Measurements from ENCODE around the gene P4HTM.

P4HTM gene

GRCh38 chr3:49018707-49019006 is 28.6 kb downstream of the P4HTM start:
- Mint-ChIP-seq H3K4me1 (peaks cover 48% of the 10 kb centered on the region), H3K4me3 (peak overlapping the region; percentile 90), H3K9me3 (no peaks in the 10 kb centered on the region), H3K27me3 (no peaks in the 10 kb centered on the region), H3K27ac (peak overlapping the region; percentile 99), H3K36me3 (peaks cover 28% of the 10 kb centered on the region)
- DNase-seq = no peak
- CTCF ChIA-PET = interaction anchor here (1.9 to 9.0 kb wide), 2 partner anchors 11 to 31 kb away, joined by 6 to 62 read pairs; partner anchors contain the start of gene WDR6

DNA sequence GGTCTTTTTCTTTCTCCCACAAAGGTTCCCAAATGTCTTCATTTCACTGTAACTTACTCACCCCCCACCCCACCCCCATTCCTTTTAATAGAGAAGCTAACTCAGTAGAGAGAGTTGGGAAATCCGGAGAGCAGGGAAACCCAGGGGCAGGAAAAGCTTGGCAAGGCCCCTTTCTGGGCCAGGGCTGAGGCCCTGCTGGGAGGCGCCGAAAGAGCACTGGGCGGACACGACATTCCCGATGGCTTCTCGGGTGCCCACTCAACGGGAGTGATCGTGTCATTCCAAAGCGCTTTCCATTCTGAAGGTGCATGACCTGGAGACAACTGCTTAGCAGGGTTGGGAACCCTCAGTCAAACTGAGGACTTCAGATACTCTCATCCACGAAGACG is 29.9 kb downstream of the P4HTM start:
- peaks cover 35% of the 10 kb centered on the region for H3K36me3 Mint-ChIP-seq
- H3K4me1 Mint-ChIP-seq = peaks cover 52% of the 10 kb centered on the region
- no peaks in the 10 kb centered on the region for H3K9me3 Mint-ChIP-seq
- H3K27ac Mint-ChIP-seq = peak overlapping the region; percentile 99
- no peaks in the 10 kb centered on the region for H3K27me3 Mint-ChIP-seq
- no peak for DNase-seq
- H3K4me3 Mint-ChIP-seq = peak overlapping the region; percentile 90
- CTCF ChIA-PET = interaction anchor here (1.0 to 9.0 kb wide), 3 partner anchors 10 to 32 kb away, joined by 3 to 62 read pairs (median 29); partner anchors contain the start of genes IMPDH2 and WDR6

DNA sequence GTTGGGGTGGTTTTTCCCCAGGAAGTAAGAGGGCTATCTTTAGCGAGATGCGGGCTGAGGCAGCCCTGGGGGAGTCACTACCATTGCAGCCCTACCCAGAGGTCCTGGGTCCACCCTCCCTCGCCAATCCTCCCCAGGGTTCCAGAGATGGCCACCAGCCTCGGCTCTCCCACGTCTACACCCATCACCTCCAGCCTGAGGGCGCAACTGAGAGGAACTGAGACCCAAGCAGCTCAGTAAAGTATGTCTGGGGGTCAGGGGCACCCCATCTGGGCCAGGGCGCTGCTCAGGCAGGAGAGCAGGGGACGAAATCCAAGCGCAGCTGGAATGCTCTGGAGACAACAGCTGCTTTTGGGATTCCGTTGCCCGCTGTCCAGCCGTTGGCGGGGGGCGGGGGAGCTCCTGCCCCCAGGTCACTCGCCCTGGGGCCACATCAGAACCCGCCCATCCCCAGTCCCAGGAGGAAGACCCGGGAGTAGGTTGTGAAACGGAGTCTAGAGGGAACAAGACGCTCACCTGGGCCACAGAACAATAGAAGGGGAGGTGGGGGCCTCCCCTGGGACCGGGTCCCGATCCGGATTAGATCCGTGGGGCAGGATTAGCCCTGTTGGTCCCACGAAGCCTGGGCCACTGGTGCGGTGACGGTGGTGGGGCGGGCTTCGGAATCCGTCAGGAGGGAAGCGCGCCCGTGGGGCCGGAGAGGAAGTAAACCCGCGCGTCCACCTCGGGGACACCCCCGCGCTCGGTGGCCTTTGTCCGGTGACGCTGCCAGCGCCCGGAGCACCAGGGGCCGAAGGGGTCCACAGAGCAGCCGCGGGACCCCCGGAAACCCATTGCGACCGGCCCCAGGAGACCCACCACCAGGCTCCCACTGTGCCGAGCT is 30.5 kb downstream of the P4HTM start:
- Mint-ChIP-seq H3K4me3 (peak overlapping the region; percentile 90), H3K36me3 (peaks cover 35% of the 10 kb centered on the region), H3K27ac (peak overlapping the region; percentile 99), H3K27me3 (no peaks in the 10 kb centered on the region), H3K9me3 (no peaks in the 10 kb centered on the region), H3K4me1 (peaks cover 53% of the 10 kb centered on the region)
- CTCF ChIA-PET = interaction anchor here (1.0 to 9.0 kb wide), 4 partner anchors 9 to 32 kb away, joined by 3 to 62 read pairs (median 18); partner anchors contain the start of genes IMPDH2 and WDR6
- peak; percentile 59 for DNase-seq

DNA sequence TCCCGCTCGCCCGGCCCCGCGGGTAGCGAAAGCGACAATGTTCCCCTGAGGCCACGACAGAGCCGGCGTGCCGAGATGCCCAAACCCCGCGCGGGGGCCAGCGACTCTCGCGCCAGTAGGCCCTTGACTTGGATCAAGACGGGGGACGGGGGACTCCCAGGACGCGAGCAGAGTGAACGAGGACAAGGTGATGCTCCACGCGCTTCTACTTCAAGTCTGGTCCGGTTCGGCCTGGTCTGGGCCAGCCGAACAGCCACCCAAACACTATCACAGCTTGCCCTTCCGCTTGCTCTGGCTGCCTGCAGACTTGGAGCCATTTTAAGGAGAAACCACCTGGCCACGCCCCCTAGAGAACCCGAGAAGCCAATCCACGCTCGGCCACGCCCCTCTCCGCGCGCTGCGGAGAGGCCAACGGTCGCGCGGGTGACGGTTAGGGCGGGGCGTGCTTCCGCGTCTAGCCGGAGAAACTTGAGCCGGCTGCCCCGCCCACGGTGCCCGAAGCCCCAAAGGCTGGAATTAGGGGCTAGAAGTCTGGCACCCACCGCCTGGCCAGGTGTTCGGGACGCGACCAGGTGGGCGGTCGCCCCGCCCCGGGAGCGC is 31.3 kb downstream of the P4HTM start:
- DNase-seq = peak; percentile 100
- CTCF ChIA-PET = interaction anchor here (1.3 to 9.0 kb wide), 5 partner anchors 8 to 99 kb away, joined by 3 to 62 read pairs (median 6); partner anchors contain the start of genes USP19 and WDR6
- H3K36me3 Mint-ChIP-seq = peaks cover 39% of the 10 kb centered on the region
- H3K9me3 Mint-ChIP-seq = no peaks in the 10 kb centered on the region
- H3K4me1 Mint-ChIP-seq = peaks cover 55% of the 10 kb centered on the region
- no peaks in the 10 kb centered on the region for H3K27me3 Mint-ChIP-seq
- H3K4me3 Mint-ChIP-seq = peak overlapping the region; percentile 90
- H3K27ac Mint-ChIP-seq = peak overlapping the region; percentile 99

DNA sequence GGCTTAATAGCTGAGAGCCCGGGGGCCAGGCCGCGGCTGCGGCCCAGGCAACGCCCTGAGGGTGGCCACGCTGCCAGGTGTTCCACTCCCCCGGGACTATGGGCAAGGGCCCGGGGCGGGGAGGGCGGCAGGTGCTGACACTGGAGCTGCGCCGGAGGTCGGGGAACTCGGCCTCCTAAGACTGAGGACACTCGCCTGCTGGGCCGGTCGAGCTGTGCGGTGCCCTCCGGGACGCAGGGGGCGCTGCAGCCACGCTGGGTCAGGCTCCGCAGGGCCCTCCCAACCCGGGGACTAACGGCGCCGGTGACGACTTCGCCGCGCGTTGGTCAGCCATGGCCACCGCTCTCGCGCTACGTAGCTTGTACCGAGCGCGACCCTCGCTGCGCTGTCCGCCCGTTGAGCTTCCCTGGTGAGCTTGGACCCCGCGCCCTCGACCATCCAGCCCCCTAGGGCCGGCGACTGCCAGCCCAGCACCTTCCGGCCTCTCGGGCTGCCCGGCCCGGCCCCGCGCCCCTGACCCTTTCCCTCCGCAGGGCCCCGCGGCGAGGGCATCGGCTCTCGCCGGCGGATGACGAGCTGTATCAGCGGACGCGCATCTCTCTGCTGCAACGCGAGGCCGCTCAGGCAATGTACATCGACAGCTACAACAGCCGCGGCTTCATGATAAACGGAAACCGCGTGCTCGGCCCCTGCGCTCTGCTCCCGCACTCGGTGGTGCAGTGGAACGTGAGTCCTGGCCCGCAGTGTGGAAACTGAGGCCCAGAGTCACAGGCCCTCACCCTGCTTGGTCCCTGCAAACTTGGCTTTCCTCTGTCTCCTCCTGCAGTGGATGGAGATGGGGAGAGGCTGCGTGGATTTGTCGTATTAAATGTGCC is 32.0 kb downstream of the P4HTM start, which contains the start of gene NDUFAF3:
TSS of gene NDUFAF3 (plus strand) at position 309 of the 875 bp plus-strand sequence. CDS start at position 333, 24 bp downstream.
- CTCF ChIA-PET = interaction anchor here (1.3 to 9.0 kb wide), 5 partner anchors 9 to 98 kb away, joined by 3 to 62 read pairs (median 6); partner anchors contain the start of genes USP19 and WDR6
- DNase-seq = peak; percentile 94
- Mint-ChIP-seq H3K9me3 (no peaks in the 10 kb centered on the region), H3K4me1 (peaks cover 60% of the 10 kb centered on the region), H3K27ac (peak within 1 kb of the TSS; percentile 99), H3K36me3 (peaks cover 47% of the 10 kb centered on the region), H3K4me3 (peak within 1 kb of the TSS; percentile 90), H3K27me3 (no peaks in the 10 kb centered on the region)

DNA sequence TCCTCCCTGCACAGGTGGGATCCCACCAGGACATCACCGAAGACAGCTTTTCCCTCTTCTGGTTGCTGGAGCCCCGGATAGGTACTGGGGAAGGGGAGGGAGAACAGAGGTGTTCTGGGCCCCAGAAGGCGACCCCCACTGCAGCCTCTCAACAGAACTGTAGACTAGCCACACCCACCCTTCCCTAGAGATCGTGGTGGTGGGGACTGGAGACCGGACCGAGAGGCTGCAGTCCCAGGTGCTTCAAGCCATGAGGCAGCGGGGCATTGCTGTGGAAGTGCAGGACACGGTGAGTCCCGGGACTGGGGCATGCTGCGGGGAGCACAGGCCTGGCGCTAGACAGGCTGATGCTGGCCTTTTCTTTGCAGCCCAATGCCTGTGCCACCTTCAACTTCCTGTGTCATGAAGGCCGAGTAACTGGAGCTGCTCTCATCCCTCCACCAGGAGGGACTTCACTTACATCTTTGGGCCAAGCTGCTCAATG is 32.7 kb downstream of the P4HTM start:
- no peaks in the 10 kb centered on the region for H3K27me3 Mint-ChIP-seq
- CTCF ChIA-PET = interaction anchor here (1.3 to 9.0 kb wide), 4 partner anchors 8 to 98 kb away, joined by 3 to 62 read pairs (median 18); partner anchors contain the start of genes USP19 and WDR6
- peaks cover 59% of the 10 kb centered on the region for H3K4me1 Mint-ChIP-seq
- H3K27ac Mint-ChIP-seq = peak overlapping the region; percentile 99
- H3K9me3 Mint-ChIP-seq = no peaks in the 10 kb centered on the region
- H3K4me3 Mint-ChIP-seq = peak overlapping the region; percentile 90
- peaks cover 50% of the 10 kb centered on the region for H3K36me3 Mint-ChIP-seq
- no peak for DNase-seq

GRCh38 chr3:49023775-49024174 is 33.7 kb downstream of the P4HTM start:
- H3K27me3 Mint-ChIP-seq = no peaks in the 10 kb centered on the region
- no peaks in the 10 kb centered on the region for H3K9me3 Mint-ChIP-seq
- H3K4me1 Mint-ChIP-seq = peaks cover 67% of the 10 kb centered on the region
- CTCF ChIA-PET = interaction anchor here (0.7 to 1.7 kb wide), 2 partner anchors 70 to 321 kb away, joined by 3 read pairs; partner anchors contain the start of gene QRICH1
- peak overlapping the region; percentile 65 for H3K27ac Mint-ChIP-seq
- H3K4me3 Mint-ChIP-seq = peak overlapping the region; percentile 90
- no peak for DNase-seq
- H3K36me3 Mint-ChIP-seq = peaks cover 50% of the 10 kb centered on the region

DNA sequence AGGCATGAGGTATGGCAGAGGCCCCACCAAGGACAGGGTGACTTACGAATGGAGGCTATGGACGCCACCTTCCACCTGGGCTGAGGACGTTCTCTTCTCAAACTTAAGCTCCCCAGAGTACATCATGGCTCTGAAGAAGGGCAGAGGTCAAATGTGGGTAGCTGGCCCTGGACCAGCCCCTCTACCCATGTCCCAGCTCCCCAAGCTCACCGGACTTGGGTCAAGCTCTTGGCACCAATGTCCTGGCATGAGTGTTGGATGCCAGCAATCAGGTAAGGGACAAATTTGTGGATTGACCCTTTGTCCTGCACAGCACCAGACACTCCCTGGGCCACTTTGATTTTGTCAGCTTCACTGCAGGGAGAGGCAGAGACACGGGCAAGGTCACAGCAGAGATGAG is 34.4 kb downstream of the P4HTM start:
- CTCF ChIA-PET = interaction anchor here (0.7 to 1.7 kb wide), 2 partner anchors 69 to 321 kb away, joined by 3 read pairs; partner anchors contain the start of gene QRICH1
- no peak for DNase-seq
- H3K4me1 Mint-ChIP-seq = peaks cover 68% of the 10 kb centered on the region
- peak overlapping the region; percentile 7 for H3K4me3 Mint-ChIP-seq
- peaks cover 54% of the 10 kb centered on the region for H3K36me3 Mint-ChIP-seq
- no peak overlapping the region for H3K27ac Mint-ChIP-seq
- H3K9me3 Mint-ChIP-seq = no peaks in the 10 kb centered on the region
- no peaks in the 10 kb centered on the region for H3K27me3 Mint-ChIP-seq

DNA sequence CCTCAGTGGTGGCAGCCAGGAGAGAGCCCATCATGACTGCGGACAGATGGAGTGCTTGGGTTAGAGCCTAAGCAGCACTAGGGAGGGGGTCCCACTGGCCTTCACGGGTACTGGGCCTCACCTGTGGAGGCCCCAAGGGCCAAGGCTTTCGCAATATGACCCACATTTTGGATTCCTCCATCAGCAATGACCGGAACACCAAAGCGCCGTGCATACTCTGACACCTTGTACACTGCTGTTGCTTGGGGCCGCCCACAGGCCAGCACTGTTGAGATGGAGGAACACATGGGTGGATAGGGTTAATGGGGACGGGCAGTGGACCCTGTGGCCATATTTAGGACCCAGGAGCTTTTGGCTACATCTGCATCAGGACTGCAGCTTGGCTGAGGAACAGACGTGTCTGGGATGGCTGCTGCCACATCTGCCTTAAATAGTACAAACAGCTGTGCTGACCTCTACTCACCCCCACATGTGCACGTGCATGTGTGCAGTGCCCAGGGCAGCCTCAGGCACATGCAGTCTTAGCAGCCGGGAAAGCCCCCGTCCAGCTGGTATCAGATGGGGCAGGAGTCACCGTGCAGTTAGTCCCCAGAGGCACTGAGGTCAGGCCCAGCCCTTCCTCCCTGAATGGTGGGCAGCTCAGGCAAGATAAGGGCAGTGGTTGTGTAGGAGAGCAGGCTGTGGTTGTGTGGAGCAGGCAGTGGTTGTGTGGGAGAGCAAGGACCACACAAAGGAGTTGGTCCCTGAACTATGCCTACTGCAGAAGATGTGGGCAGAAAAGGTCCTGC is 35.2 kb downstream of the P4HTM start:
- H3K36me3 Mint-ChIP-seq = peaks cover 57% of the 10 kb centered on the region
- CTCF ChIA-PET = interaction anchor here (1.7 kb wide), 1 partner anchor 69 kb away, joined by 3 read pairs; the partner anchor contains the start of gene QRICH1
- H3K4me1 Mint-ChIP-seq = peaks cover 63% of the 10 kb centered on the region
- H3K27me3 Mint-ChIP-seq = no peaks in the 10 kb centered on the region
- peak overlapping the region; percentile 49 for H3K27ac Mint-ChIP-seq
- H3K9me3 Mint-ChIP-seq = no peaks in the 10 kb centered on the region
- no peak for DNase-seq
- no peak overlapping the region for H3K4me3 Mint-ChIP-seq

- no peak for DNase-seq
- CTCF ChIA-PET = interaction anchor here (1.7 kb wide), 1 partner anchor 68 kb away, joined by 3 read pairs; the partner anchor contains the start of gene QRICH1
- Mint-ChIP-seq H3K4me3 (no peak overlapping the region), H3K9me3 (no peaks in the 10 kb centered on the region), H3K4me1 (peaks cover 63% of the 10 kb centered on the region), H3K27me3 (no peaks in the 10 kb centered on the region), H3K36me3 (peaks cover 61% of the 10 kb centered on the region), H3K27ac (peak overlapping the region; percentile 49)
Measured at GRCh38 chr3:49025793-49026520, 35.9 kb downstream of the P4HTM start.

DNA sequence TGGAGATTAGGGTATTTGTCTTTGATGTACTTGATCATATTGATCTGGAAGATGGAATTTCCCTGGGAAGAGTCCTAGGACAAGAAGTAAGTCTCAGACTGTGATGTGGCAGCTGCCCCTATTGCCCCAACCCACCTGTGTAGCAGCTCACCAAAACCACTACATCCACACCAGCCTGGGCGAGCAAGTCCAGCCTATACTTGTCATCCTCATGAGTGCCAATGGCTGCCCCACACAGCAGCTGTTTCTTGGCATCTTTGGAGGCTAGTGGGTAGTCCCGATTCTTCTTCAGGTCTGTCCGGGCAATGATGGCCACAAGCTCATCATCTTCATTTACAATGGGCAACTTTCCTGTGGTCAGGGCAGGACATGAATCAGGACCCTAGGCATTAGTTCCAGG is 36.5 kb downstream of the P4HTM start:
- peaks cover 63% of the 10 kb centered on the region for H3K4me1 Mint-ChIP-seq
- no peak overlapping the region for H3K4me3 Mint-ChIP-seq
- H3K9me3 Mint-ChIP-seq = no peaks in the 10 kb centered on the region
- H3K27ac Mint-ChIP-seq = peak overlapping the region; percentile 37
- no peaks in the 10 kb centered on the region for H3K27me3 Mint-ChIP-seq
- no peak for DNase-seq
- H3K36me3 Mint-ChIP-seq = peaks cover 63% of the 10 kb centered on the region
- CTCF ChIA-PET = no interaction called here

- no peaks in the 10 kb centered on the region for H3K27me3 Mint-ChIP-seq
- H3K4me1 Mint-ChIP-seq = peaks cover 59% of the 10 kb centered on the region
- DNase-seq = no peak
- no peaks in the 10 kb centered on the region for H3K9me3 Mint-ChIP-seq
- CTCF ChIA-PET = no interaction called here
- no peak overlapping the region for H3K4me3 Mint-ChIP-seq
- H3K36me3 Mint-ChIP-seq = peaks cover 67% of the 10 kb centered on the region
- no peak overlapping the region for H3K27ac Mint-ChIP-seq
Measured at GRCh38 chr3:49027634-49028033, 37.6 kb downstream of the P4HTM start.
